NCI-H2196 treated with DMSO at 0.1 percent for 48 hours (cell line): ENCODE results near the gene KIF3C.
"Not testable (repeated sequence)": the region's sequence is repeated elsewhere in the genome, so short reads cannot be mapped to it uniquely, and the experiment has no call there.

Source experiments
- DNase-seq: peaks from one replicate; lab custom pipeline; 2025; ENCODE audit not compliant: unreplicated experiment; lab: John Stamatoyannopoulos, UW

KIF3C gene

GRCh38 chr2:25982273-25982967 lies at the start of gene KIF3C:
Gene KIF3C, minus strand, starts transcription at chr2:25982497. Its CDS starts 580 bp downstream, at chr2:25981917.
- peak; percentile 54 for DNase-seq

GRCh38 chr2:26028083-26028482 lies 45.8 kb upstream of the KIF3C start:
- DNase-seq, result not testable (repeated sequence)

GRCh38 chr2:26025509-26025908 lies 43.2 kb upstream of the KIF3C start:
- no peak for DNase-seq

GRCh38 chr2:26024260-26024659 lies 42.0 kb upstream of the KIF3C start:
- DNase-seq, result no peak

- no peak for DNase-seq
These were observed 37.9 kb upstream of the KIF3C start for GRCh38 chr2:26020231-26020640.

GRCh38 chr2:26018184-26019055 lies 36.1 kb upstream of the KIF3C start:
- DNase-seq, result peak; percentile 77

GRCh38 chr2:26017464-26018183 lies 35.3 kb upstream of the KIF3C start:
- no peak for DNase-seq

GRCh38 chr2:26016706-26017045 lies 34.4 kb upstream of the KIF3C start:
- DNase-seq, result not testable (repeated sequence)

GRCh38 chr2:26016012-26016705 lies 33.9 kb upstream of the KIF3C start:
- no peak for DNase-seq

- no peak for DNase-seq
These were observed 31.4 kb upstream of the KIF3C start for GRCh38 chr2:26013668-26014067.

- peak; percentile 72 for DNase-seq
These were observed 29.9 kb upstream of the KIF3C start for GRCh38 chr2:26011990-26012856.

- no peak for DNase-seq
These were observed 29.3 kb upstream of the KIF3C start for GRCh38 chr2:26011609-26011989.

GRCh38 chr2:26010943-26011342 lies 28.6 kb upstream of the KIF3C start:
- DNase-seq, result no peak

- DNase-seq, result no peak
These were observed 27.3 kb upstream of the KIF3C start for GRCh38 chr2:26009567-26009963.

- DNase-seq, result peak; percentile 16
These were observed 26.7 kb upstream of the KIF3C start for GRCh38 chr2:26008851-26009566.

- no peak for DNase-seq
These were observed 25.8 kb upstream of the KIF3C start for GRCh38 chr2:26008095-26008494.

GRCh38 chr2:26002632-26003310 lies 20.5 kb upstream of the KIF3C start:
- DNase-seq, result no peak

GRCh38 chr2:26001743-26002351 lies 19.6 kb upstream of the KIF3C start:
- peak; percentile 36 for DNase-seq
